Endothelial cell of umbilical vein (primary cell): ENCODE results near the gene FMO5. TPM values are rescaled to one million over a fixed set of nuclear protein-coding genes. Genes with fewer than 3 reads are reported as not detected.

Experiments used
- BruUV-seq: library from RNA; stranded (reverse); fragments of 400-500 nt; replicated peaks from 2 replicates; lab custom pipeline; 2021; lab: Mats Ljungman, UMichigan
- CTCF ChIA-PET: fragments of 300-600, 350-600 bp; sonication (Branson Sonifier 250); formaldehyde crosslinking; loops from one replicate; lab custom pipeline; 2021; ENCODE audit warnings: antibody characterized with exemption, inconsistent platforms; lab: Charles Lee
- POLR2A ChIA-PET: fragments of 300-600, 350-600 bp; sonication (Branson Sonifier 250); formaldehyde crosslinking; loops from one replicate; lab custom pipeline; 2021; ENCODE audit warnings: antibody characterized with exemption, inconsistent platforms; lab: Charles Lee
- DNase-seq: peaks from one replicate; pipeline ENCODE4 v3.0.0-alpha.2; 2011; ENCODE audit warnings: low read depth, low spot score
- FAIRE-seq: peaks from 2 replicates; lab custom pipeline; 2011; peaks lifted over from hg19 to GRCh38; lab: Jason Lieb, UNC
- H2AFZ ChIP-seq: 2 replicates; pipeline ENCODE4 v1.6.0; 2012; ENCODE audit warnings: low read depth, low read length, control low read depth, inconsistent platforms
- H3K27ac ChIP-seq: 2 replicates; pipeline ENCODE4 v1.5.1; 2011; ENCODE audit warnings: low read depth, mild to moderate bottlenecking, control low read depth, low read length, moderate library complexity; ENCODE audit not compliant: insufficient read depth
- H3K27me3 ChIP-seq, 2 experiments: 2 replicates each; pipeline versions ENCODE4 v1.6.0 to v1.6.1; 2011; ENCODE audit warnings: low read length in 2 of 2, mixed read lengths in 1 of 2; ENCODE audit not compliant: control insufficient read depth in 2 of 2, insufficient read depth in 2 of 2
- H3K36me3 ChIP-seq, 2 experiments: 2 replicates in 1 of 2; 3 replicates in 1 of 2; pipeline ENCODE4 v1.5.1; 2011; ENCODE audit warnings: low read length in 2 of 2, mild to moderate bottlenecking in 1 of 2, moderate library complexity in 1 of 2; ENCODE audit not compliant: control insufficient read depth in 2 of 2, insufficient read depth in 2 of 2; ENCODE audit errors: extremely low read depth in 1 of 2
- H3K4me1 ChIP-seq: 3 replicates; pipeline ENCODE4 v1.5.1; 2011; ENCODE audit warnings: mild to moderate bottlenecking, low read length; ENCODE audit not compliant: control insufficient read depth, insufficient read depth; ENCODE audit errors: extremely low read depth
- H3K4me2 ChIP-seq: 2 replicates; pipeline ENCODE4 v1.6.1; 2011; ENCODE audit warnings: low read length, control low read depth, mixed read lengths; ENCODE audit not compliant: insufficient read depth
- H3K4me3 ChIP-seq, 3 experiments: fragments of 200-600 bp in 1 of 3; sonication (generic), shearing (Covaris generic) in 1 of 3; replicated peaks in 1 of 3; 2 replicates each; pipeline ENCODE4 v1.5.1; 2011 to 2016; ENCODE audit warnings: control low read depth in 3 of 3, low read length in 3 of 3, mild to moderate bottlenecking in 2 of 3, inconsistent platforms in 1 of 3, low read depth in 1 of 3, moderate library complexity in 1 of 3; ENCODE audit not compliant: insufficient read depth in 1 of 3
- H3K79me2 ChIP-seq: 2 replicates; pipeline ENCODE4 v1.6.0; 2012; ENCODE audit warnings: low read length, inconsistent platforms; ENCODE audit not compliant: control insufficient read depth, insufficient read depth
- H3K9ac ChIP-seq: replicated peaks from 2 replicates; pipeline ENCODE3; 2011; ENCODE audit warnings: low read length, control low read depth; ENCODE audit not compliant: insufficient read depth; ENCODE audit errors: extremely low read depth
- H3K9me1 ChIP-seq: replicated peaks from 3 replicates; pipeline ENCODE4 v1.6.0; 2011; ENCODE audit warnings: mild to moderate bottlenecking, low read length; ENCODE audit not compliant: control insufficient read depth, insufficient read depth; ENCODE audit errors: extremely low read depth
- H3K9me3 ChIP-seq: replicated peaks from 2 replicates; pipeline ENCODE4 v1.5.1; 2012; ENCODE audit warnings: low read length, inconsistent platforms; ENCODE audit not compliant: control insufficient read depth, insufficient read depth
- H4K20me1 ChIP-seq: replicated peaks from 2 replicates; pipeline ENCODE3; 2011; ENCODE audit warnings: mild to moderate bottlenecking, low read length; ENCODE audit not compliant: control insufficient read depth, insufficient read depth; ENCODE audit errors: extremely low read depth
- FOS ChIP-seq: IDR thresholded peaks from 2 replicates; pipeline ENCODE4 v1.6.1; 2011; ENCODE audit warnings: mild to moderate bottlenecking, low read length, moderate library complexity, borderline replicate concordance; ENCODE audit not compliant: insufficient read depth
- MAX ChIP-seq: IDR thresholded peaks from 2 replicates; pipeline ENCODE4 v1.6.1; 2011; ENCODE audit not compliant: insufficient read depth, insufficient read length
- POLR2A ChIP-seq: IDR thresholded peaks from 2 replicates; pipeline ENCODE4 v1.6.1; 2012; ENCODE audit warnings: low read depth, mild to moderate bottlenecking, control low read depth, low read length
- POLR2AphosphoS5 ChIP-seq: IDR thresholded peaks from 2 replicates; pipeline ENCODE4 v1.6.1; 2012; ENCODE audit warnings: low read depth, mild to moderate bottlenecking, control low read depth, low read length, moderate library complexity; ENCODE audit not compliant: insufficient read depth
- dilution Hi-C: fragments of 300-500 bp; cut with MboI; formaldehyde crosslinking; loops from one replicate; pipeline ENCODE4 v1.15.0; 2019; ENCODE audit warnings: low sequenced_read_pairs; ENCODE audit not compliant: extremely low pct_ligation_motif_present
- intact Hi-C: fragments of 100-400 bp; cut with micrococcal nuclease; formaldehyde crosslinking; loops from one replicate; pipeline ENCODE4 v1.10.0; 2022
- polyA plus RNA-seq, 4 experiments: library from polyadenylated mRNA; depleted of rRNA in 3 of 4; stranded (reverse) in 3 of 4; unstranded in 1 of 4; fragments of >200 nt; gene quantifications; 2 replicates each; pipeline versions ENCODE4 v1.2.1 to v1.2.3, GENCODE V29; 2011 to 2012; ENCODE audit warnings: missing spikeins in 1 of 4
- total RNA-seq: library from RNA; stranded (reverse); gene quantifications from 2 replicates; pipeline ENCODE4 v1.2.3, GENCODE V29; 2021
- TF ChIP-seq, protein P1 (sequence below), 2 donors: IDR thresholded peaks; 1 replicate in 1 of 2; 2 replicates in 1 of 2; pipeline ENCODE4 v1.5.1; 2011; ENCODE audit warnings: low read length in 2 of 2, mild to moderate bottlenecking in 2 of 2, moderate library complexity in 2 of 2, control low read depth in 1 of 2, inconsistent platforms in 1 of 2, low read depth in 1 of 2; ENCODE audit not compliant: insufficient read depth in 1 of 2; ENCODE audit errors: extremely low read depth in 1 of 2

Gene FMO5
- total and polyA plus RNA-seq, 2 donors (not counting 3 experiments of a cell fraction or from before 2014, with no cell fraction given) = 0.48 to 0.60 TPM

- FAIRE-seq = peak; percentile 83
- intact Hi-C loops = loop anchor here (1.0 to 5.0 kb wide), 7 partner anchors 53 to 425 kb away; partner anchors contain the start of genes BCL9, CHD1L and FMO5
- Histone ChIP-seq H3K79me2 (peaks cover 13% of the 10 kb centered on the region), H3K4me1 (peaks cover 12% of the 10 kb centered on the region), H4K20me1 (no peaks in the 10 kb centered on the region), H3K36me3 (no peaks in the 10 kb centered on the region), H3K27me3 (no peaks in the 10 kb centered on the region), H3K4me3 (peak within 1 kb of the TSS; percentile 72 to 94 (median 79)), H3K9me3 (no peaks in the 10 kb centered on the region), H3K4me2 (peak within 1 kb of the TSS; percentile 94), H3K9ac (peak within 1 kb of the TSS; percentile 56), H3K27ac (peak within 1 kb of the TSS; percentile 74), H2AFZ (peak within 1 kb of the TSS; percentile 74), H3K9me1 (no peaks in the 10 kb centered on the region)
- DNase-seq = peak; percentile 97
- ChIA-PET POLR2A (interaction anchor here (0.6 to 1.2 kb wide), 2 partner anchors 70 to 88 kb away, joined by 3 to 4 read pairs; partner anchors contain the start of gene CHD1L), CTCF (interaction anchor here (0.9 to 3.7 kb wide), 7 partner anchors 10 to 217 kb away, joined by 3 to 63 read pairs (median 5); partner anchors contain the start of gene CHD1L)
- BruUV-seq = no TSS peak
- TF ChIP-seq MAX = no peak
- peak; percentile 75 for TF ChIP-seq POLR2A
- peak; percentile 82 for TF ChIP-seq POLR2AphosphoS5
- TF ChIP-seq, protein P1, sequence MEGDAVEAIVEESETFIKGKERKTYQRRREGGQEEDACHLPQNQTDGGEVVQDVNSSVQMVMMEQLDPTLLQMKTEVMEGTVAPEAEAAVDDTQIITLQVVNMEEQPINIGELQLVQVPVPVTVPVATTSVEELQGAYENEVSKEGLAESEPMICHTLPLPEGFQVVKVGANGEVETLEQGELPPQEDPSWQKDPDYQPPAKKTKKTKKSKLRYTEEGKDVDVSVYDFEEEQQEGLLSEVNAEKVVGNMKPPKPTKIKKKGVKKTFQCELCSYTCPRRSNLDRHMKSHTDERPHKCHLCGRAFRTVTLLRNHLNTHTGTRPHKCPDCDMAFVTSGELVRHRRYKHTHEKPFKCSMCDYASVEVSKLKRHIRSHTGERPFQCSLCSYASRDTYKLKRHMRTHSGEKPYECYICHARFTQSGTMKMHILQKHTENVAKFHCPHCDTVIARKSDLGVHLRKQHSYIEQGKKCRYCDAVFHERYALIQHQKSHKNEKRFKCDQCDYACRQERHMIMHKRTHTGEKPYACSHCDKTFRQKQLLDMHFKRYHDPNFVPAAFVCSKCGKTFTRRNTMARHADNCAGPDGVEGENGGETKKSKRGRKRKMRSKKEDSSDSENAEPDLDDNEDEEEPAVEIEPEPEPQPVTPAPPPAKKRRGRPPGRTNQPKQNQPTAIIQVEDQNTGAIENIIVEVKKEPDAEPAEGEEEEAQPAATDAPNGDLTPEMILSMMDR (IDR thresholded peaks at IDR 0.05; ENCODE audit: extremely low read depth in 1 of 2, insufficient read depth in 1 of 2, low read depth in 1 of 2, low read length in 2 of 2) = peak; percentile 88 to 97
- no peak for TF ChIP-seq FOS
- dilution Hi-C loops = no loop called here
These were observed 52.7 kb downstream of the FMO5 start, which contains the start of gene PRKAB2 for GRCh38 chr1:147172168-147173016. TSS of gene PRKAB2 (minus strand) at chr1:147172470. CDS start at chr1:147172144, 326 bp downstream.
